NCI-H345 treated with DMSO at 0.1 percent for 48 hours (cell line): ENCODE data around the gene INSM1.
"Not testable (repeated sequence)": the region's sequence is repeated elsewhere in the genome, so short reads cannot be mapped to it uniquely, and the experiment has no call there.

Experiments
- DNase-seq: peaks from one replicate; lab custom pipeline; 2025; ENCODE audit not compliant: unreplicated experiment; lab: John Stamatoyannopoulos, UW

The INSM1 gene, protein sequence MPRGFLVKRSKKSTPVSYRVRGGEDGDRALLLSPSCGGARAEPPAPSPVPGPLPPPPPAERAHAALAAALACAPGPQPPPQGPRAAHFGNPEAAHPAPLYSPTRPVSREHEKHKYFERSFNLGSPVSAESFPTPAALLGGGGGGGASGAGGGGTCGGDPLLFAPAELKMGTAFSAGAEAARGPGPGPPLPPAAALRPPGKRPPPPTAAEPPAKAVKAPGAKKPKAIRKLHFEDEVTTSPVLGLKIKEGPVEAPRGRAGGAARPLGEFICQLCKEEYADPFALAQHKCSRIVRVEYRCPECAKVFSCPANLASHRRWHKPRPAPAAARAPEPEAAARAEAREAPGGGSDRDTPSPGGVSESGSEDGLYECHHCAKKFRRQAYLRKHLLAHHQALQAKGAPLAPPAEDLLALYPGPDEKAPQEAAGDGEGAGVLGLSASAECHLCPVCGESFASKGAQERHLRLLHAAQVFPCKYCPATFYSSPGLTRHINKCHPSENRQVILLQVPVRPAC

GRCh38 chr20:20367575-20368417, at the start of gene INSM1:
INSM1 (plus strand) TSS chr20:20368104; CDS start chr20:20368268, 164 bp downstream.
- DNase-seq, result peak; percentile 100

DNA sequence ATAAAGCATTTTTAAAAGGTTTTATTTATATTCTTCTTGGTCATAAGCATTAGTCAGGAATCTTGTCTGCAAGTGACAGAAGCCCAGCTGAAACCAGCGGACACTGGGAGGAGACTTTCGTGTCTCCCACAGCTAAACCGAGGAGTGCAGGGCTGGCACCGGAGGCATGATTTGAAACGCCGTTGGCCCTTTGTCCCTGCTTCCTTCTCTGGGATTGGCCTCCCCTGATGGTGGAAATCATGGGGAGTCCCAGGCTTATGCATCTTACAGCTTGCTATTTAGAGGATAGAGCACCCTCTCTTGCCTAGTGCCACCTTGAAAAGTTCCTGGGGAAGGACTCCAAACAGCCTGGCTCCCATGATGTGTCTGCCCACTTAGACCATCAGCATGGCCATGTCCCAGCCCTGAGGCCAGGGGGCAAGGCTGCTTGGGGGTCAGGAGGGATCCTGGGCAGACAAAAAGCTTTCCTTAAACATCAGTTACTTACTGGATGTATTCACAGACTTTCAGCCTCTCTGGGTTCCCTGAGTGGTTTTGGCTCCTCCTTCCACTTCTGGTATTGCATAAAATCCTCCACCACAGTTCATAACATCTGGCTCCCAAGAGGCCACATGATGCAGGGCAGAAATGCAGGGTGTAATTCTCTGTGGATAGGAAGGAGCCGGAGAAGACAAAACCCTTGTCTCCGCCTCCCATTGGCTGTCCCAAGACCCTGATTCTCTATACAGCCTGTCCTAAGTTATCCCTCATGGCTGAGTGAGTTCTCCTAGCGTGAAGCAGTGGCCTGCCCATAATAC, 49.3 kb upstream of the INSM1 start:
- no peak for DNase-seq

- no peak for DNase-seq
Measured at GRCh38 chr20:20321134-20321533, 46.8 kb upstream of the INSM1 start.

GRCh38 chr20:20321917-20322316, 46.0 kb upstream of the INSM1 start:
- no peak for DNase-seq

DNA sequence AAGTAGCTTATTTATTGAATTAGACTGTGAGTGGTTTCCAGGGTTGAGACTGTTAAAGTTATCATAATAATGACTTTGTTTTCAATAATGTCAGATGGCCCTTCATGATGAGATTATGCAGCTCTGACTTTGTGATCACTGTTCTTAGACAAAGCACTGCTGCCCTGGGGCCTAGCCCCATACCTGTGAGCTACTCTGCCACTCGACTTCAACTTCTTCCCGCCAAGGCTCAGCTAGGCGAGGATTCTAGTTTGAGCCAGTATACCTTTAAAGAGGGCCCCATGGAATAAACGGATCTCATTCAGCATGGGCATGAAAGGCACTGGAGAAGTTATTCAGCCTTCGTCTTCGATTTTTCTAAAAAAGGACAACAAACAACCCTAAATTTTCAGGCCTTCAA, 45.0 kb upstream of the INSM1 start:
- no peak for DNase-seq

DNA sequence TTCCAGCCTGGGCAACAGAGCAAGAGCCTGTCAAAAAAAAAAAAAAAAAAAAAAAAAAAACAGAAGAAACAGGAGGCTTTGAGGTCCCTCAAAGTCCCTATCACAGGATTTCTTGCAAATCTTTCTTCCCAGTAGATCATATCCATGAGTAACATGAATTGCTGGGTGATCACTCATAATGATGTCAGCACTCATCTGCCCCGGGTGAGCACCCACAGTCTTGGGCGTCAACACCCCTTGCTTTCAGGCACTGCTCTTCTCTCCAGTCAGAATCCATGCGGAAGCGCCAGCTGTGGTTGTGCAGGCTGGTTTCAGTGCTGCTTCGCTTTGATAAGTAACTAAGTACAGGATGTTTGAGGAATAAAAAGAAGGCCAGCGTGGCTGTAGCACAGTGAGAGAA, 40.2 kb upstream of the INSM1 start:
- no peak for DNase-seq

- no peak for DNase-seq
Measured at GRCh38 chr20:20329564-20329963, 38.3 kb upstream of the INSM1 start.

DNA sequence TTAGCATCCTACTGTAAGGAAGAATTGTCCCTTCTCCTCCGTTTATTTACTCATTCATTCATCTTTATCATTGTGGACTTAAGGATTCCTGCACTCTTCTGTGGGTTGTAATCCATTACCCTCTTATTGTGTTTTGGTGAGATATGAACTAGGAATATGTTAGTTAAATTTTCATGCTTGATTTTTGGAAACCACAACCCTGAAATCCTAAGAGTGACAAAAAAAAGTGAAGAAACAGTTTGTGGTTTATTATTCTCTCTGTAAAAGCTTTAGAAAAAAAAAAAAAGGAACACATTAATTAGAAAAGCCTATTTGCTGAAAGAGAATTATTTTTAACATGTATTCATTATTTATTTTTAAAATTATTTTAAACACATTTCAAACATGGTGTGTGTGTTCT, 36.7 kb upstream of the INSM1 start:
- no peak for DNase-seq

- DNase-seq, result no peak
Measured at GRCh38 chr20:20331817-20332216, 36.1 kb upstream of the INSM1 start.

GRCh38 chr20:20333866-20334265, 34.0 kb upstream of the INSM1 start:
- no peak for DNase-seq

DNA sequence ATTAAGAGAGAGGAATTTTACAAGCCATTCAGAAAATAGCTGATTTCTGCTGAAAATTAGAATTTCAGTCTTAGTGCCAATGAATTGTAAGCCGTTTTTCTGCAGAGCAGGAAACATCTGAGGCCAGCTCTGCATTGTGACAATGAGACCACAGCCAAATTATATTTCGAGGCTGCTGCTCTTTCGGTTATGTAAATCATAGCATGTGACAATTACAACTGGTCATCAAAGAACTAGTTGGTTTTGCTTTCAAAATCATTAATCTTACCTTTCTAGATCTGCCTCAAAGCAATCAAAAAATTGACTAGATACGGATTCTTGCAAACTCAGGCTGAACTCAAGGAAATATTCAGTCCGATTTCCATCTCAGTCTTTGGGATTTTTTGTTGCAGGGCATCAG, 33.4 kb upstream of the INSM1 start:
- DNase-seq, result no peak

DNA sequence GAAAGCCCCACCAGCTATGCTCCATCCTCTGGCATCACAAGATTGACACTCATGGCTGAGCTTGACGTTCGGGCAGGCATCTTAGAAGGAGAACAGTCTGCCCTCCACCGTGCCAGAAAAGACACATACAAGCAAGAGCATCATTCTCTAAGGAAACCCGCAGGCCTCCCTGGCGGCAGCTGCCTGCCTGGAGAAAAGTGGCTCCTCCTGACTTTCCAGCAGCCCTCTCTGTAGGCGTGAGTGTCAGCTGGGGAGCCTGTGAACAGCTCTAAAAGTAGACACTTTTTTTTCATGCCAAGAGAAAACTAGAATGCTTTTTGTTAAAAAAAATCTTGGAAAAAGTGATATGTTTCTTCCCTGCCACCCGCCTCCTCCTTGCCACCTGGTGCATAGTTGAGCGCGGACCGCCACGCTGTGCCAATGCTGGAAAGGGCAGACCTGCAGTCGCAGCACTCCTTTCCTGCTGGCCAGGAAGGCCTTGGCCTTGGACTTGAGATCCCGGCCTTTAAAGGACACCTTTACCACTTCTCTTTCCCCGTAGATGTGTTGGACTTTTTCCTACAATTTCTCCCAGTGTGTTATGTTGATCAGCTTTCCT, 29.7 kb upstream of the INSM1 start:
- DNase-seq, result no peak

GRCh38 chr20:20340443-20340842, 27.5 kb upstream of the INSM1 start:
- no peak for DNase-seq

DNA sequence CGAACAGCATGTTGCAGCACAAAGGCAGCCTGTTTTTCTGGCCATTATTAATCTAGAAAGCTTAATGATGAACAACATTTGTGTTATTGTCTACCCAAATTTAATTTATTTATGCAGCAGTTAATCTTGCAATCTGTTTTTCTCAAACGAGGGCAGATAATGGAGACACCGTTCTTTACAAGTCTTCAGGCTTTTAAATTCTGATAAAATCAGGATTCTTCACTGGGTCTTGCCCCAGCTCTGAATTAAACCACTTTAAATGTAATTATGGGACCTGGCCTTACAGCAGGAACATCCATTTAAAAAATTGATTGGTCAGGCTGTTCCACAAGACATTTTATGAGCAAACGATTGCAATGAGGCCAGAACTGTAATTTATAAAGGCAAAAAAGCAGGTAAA, 26.5 kb upstream of the INSM1 start:
- no peak for DNase-seq

- DNase-seq, result no peak
Measured at GRCh38 chr20:20342066-20342465, 25.8 kb upstream of the INSM1 start.

- no peak for DNase-seq
Measured at GRCh38 chr20:20343932-20344331, 24.0 kb upstream of the INSM1 start.

- no peak for DNase-seq
Measured at GRCh38 chr20:20344476-20344875, 23.4 kb upstream of the INSM1 start.

DNA sequence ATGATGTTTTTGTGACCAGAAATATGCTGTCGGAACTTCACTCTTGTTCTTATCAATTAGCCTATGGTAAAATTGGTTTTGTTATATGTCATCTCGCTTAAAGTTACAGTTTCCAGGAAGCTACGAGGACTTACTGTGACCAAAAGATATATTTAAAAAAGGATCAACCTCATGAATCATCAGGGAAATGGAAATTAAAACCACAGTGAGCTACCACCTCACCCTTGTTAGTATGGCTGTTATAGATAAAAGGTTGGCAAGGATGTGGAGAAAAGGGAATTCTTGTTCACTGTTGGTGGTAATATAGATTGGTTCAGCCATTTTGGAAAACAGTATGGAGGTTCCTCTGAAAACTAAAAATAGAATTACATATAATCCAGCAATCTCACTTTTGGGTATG, 14.3 kb upstream of the INSM1 start:
- DNase-seq, result no peak

- not testable (repeated sequence) for DNase-seq
Measured at GRCh38 chr20:20355503-20355902, 12.4 kb upstream of the INSM1 start.

DNA sequence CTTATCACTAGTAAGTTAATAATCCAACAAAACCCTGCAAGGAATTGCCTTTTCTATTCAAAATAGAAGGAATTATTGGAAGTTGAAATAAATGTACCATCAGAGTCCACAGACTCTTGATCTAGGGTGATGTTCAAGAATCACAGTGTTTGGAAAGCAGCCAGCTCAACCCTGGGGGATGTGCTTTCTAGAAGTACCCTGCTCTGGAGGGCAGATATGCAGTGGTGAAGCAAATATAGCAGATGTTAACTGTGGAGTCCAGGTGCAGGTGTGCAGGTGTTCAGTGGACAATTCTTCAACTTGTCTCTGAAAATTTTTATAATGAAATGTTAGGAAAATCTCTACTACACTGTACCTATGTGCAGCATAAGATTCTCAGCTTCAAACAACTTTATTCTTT, 9.1 kb upstream of the INSM1 start:
- peak; percentile 87 for DNase-seq

GRCh38 chr20:20359628-20360027, 8.3 kb upstream of the INSM1 start:
- no peak for DNase-seq
